ENCODE measurements around the gene MAP3K13.
"Not testable (repeated sequence)": the region's sequence is repeated elsewhere in the genome, so short reads cannot be mapped to it uniquely, and the experiment has no call there.

The MAP3K13 gene

GRCh38 chr3:185399737-185400667, 37.1 kb downstream of the MAP3K13 start:
- DNase-seq, result no peak

DNA sequence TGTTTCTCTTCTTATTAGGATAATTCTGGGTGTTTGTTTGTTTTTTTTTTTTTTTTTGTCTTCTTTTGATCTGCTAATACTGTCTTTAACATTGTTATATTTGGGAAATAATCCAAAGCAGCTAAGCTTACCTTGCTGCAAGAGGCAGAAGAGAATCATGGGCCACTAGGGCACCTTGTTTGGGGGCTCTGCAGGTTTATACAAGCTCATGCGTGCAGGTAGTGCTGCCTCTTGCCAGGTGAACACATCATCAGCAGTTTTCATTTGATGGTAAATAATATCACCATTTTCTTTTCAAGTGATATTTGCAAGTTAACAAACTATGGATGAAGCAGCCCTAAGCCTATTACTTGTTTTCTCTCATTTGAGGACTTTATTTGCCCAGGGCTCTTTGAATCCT, 37.9 kb downstream of the MAP3K13 start:
- DNase-seq, result no peak

- DNase-seq, result no peak
These were observed 38.5 kb downstream of the MAP3K13 start for GRCh38 chr3:185401319-185401955.

DNA sequence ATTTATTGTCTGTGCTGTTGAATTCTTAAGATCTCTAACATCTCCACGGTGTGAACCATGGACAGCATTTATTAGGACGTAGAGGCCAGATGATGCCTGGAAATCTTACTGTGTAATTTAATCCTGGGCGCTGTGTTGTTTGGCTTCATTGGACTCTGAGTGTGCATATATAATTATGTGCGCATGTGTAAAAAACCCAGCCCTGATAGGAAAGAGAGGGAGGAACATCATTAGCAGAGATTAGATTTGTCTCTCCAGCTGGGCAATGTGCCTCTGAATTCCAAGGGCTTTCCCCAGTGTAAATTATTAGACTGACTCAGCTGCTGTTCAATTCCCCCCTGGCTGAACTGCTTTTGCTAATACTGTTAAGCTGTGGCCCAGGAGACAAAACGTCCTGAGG, 39.6 kb downstream of the MAP3K13 start:
- peak in 1 of 51 donors; percentile 27 for DNase-seq

DNA sequence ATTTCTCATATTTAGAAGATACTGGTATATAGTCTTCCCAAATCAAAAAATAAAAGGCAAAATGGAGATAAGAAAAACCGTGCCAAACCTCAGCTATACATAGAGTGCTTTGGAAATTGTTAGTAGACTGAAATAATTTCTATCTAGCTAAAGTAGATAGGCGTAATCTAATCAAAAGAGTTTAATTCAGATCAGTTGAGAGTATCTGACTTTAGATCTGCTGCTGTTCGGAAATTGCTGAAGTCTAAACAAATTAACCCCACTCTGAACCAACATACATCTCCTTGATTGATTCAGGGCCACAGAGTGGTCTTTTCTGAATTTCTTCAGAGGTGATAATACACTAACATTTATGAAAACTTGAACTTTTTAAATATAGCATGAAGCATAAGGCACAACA, 40.1 kb downstream of the MAP3K13 start:
- no peak for DNase-seq

DNA sequence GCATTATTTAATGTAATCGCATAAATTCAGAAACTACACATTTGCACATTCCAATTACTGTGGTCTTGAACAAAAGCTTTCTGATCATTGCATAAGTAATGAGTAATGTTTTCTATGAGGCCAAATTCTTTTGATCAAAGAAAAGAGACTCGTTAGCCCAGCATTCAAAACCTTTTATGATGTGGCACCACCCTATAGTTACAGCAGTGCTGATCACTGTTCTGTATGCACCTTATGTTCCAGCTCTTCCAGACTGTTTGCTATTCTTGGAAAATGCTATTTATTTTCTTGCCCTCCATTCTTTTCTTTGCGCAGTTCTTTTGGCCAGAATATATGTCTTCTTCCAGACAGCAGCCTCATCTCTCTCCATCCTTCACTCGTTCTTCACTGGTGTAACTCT, 42.3 kb downstream of the MAP3K13 start:
- DNase-seq, result no peak

GRCh38 chr3:185405664-185406063, 42.7 kb downstream of the MAP3K13 start:
- DNase-seq, result peak in 1 of 51 donors; percentile 20

GRCh38 chr3:185406121-185406620, 43.2 kb downstream of the MAP3K13 start:
- no peak for DNase-seq

DNA sequence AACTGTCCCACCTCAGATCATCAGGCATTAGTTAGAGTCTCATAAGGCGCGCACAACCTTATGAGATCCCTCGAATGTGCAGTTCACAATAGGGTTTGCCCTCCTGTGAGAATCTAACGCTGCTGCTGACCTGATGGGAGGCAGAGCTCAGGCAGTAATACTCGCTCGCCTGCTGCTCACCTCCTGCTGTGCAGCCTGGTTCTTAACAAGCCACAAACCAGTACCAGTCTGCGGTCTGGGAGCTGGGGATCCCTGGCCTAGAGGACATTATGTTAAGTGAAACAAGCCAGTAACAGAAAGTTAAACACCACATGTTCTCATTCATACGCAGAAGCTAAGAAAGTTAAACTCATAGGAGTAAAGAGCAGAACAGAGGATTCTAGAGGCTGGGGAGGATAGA, 47.0 kb downstream of the MAP3K13 start:
- no peak for DNase-seq

GRCh38 chr3:185411133-185411532, 48.2 kb downstream of the MAP3K13 start:
- DNase-seq, result no peak

- no peak for DNase-seq
These were observed 53.6 kb downstream of the MAP3K13 start for GRCh38 chr3:185416513-185416912.

DNA sequence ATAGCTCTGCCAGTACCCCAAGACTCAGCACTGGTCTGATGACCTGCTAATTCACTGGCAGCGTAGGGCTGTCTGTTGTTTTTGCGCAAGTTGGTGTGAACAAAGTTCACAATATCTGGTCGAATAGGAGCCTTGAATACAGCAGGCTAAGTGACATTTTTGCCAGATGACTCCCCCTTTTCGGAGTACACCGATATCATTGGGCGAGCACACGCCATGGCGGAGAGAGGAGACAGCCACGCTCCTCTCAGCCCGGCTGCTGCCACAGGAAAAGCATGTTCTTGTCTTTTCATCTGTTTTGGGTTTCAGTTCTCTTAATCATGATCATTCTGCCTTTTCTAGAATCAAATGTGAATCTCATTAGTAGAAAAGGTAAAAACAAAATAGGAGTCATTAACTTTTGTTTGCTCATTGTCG, 55.6 kb downstream of the MAP3K13 start:
- not testable (repeated sequence) for DNase-seq

GRCh38 chr3:185420762-185421161, 57.8 kb downstream of the MAP3K13 start:
- DNase-seq, result peak in 1 of 51 donors; percentile 16

DNA sequence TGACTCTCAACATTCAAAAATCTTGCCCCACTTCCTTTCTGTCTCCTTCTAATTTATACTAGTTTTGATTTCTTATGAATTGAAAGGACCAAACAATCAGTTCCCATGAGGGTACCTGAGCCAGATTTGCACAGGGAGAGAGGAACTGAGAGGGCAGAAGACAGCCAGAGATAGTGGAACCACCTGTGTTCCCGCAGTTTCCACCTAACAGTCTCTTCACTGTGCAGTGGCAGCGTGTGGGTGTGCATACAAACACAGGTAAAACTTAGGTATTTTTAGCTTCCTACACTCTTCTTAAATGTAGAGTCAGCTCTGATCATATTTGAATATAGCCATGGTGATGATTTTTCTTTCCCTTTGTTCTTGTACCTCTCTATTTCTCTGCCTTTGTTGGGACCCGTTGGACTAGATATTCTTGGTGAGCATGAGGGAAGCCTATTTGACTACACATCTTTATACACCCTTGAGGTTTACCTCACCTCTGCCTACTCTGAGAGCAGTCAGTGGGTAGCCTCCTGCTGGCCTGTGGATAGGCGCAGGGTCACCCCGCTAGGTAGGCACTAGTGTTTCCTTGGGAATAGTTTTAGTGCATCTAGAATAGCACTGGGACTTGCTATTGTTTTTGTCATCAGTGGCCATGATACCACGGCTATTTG, 58.8 kb downstream of the MAP3K13 start:
- DNase-seq, result peak in 2 of 51 donors; percentile 31 to 43

DNA sequence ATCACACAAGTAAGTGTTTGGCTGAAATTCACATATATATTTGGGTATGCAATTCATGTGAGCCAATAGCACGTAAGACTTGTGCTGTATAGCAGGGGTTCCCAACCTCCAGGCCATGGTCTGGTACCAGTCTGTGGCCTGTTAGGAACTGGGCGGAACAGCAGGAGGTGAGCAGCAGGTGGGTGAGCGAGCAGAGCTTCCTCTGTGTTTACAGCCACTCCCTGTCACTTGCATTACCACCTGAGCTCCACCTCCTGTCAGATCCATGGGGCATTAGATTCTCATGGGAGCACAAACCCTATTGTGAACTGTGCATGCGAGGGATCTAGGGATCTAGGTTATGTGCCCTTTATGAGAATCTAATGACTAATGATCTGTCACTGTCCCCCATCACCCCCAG, 59.7 kb downstream of the MAP3K13 start:
- DNase-seq, result no peak

DNA sequence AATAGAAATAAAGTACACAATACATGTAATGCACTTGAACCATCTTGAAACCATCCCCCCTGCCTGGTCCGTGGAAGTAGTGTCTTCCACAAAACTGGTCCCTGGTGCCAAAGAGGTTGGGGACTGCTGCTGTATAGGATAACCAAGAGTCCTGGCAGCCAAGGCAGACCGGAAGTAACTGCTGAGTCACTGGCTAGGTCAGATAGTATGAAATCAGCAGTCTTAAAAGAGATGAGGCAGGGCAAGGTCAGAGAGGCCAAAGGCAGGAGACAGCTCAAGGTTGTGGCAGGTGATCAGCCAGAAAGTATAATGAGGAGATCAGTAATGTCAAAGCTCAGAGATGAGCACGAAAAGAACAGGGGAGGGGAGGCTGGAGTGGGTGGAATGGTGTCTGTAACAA, 60.2 kb downstream of the MAP3K13 start:
- DNase-seq, result no peak

DNA sequence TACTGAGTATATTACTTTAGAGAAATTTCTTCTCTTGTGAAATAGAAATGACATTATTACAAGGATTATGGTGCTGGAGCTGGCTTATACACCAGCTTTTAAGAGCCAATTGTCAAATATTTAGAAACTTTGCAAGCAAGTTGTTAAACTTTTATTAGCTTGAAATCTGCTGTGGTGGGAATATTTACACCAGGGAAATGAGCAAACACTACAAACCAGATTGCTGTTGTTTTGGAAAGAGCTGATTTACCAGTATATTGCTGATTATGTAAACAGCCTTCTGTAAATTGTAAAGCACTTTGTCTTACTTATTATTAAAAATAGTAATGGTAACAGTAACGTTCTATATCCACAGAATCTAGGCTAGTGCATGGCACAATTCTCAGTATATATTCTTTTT, 61.5 kb downstream of the MAP3K13 start:
- no peak for DNase-seq

DNA sequence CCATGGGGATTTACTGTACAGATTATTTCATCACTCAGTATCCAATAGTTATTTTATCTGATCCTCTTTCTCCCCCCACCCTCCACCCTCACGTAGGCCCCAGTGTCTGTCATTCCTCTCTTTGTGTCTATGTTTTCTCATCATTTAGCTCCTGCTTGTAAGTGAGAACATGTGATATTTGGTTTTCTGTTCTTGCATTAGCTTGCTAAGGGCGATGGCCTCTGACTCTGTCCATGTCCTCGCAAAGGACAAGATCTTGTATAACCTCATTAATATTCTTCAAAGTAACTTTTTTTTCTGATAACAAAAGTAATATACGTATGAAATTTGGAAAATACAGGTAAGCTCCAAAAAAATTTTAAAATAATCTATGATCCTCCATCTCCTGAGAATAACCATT, 67.4 kb downstream of the MAP3K13 start:
- no peak for DNase-seq

- DNase-seq, result peak in 8 of 51 donors; percentile 3 to 56 (median 22)
These were observed 77.0 kb downstream of the MAP3K13 start for GRCh38 chr3:185439745-185440466.

DNA sequence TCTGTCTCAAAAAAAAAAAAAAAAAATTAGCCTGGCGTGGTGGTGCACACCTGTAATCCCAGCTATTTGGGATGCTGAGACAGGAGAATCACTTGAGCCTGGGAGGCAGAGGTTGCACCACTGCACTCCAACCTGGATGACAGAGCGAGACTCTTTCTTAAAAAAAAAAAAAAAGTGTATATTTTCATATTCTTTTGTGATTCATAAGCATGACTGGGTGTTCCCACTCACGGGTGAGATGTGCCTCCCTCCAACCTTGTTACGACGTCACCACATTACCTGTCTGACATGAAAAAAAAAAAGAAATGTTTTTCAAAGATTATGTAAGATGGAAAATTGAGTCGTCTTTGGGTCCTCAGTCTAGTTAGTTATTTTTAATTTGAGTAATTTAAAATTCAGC, 79.1 kb downstream of the MAP3K13 start:
- DNase-seq, result no peak

- no peak for DNase-seq
These were observed 81.4 kb downstream of the MAP3K13 start for GRCh38 chr3:185444329-185444728.

All from hypothalamus (tissue), 51 donors.